H1 (cell line): Measurements from ENCODE around the gene PRRG1. TPM values are rescaled to one million over a fixed set of nuclear protein-coding genes. Genes with fewer than 3 reads are reported as not detected.

Experiments used
- CTCF ChIA-PET: fragments of 300-600 bp; sonication (Branson Sonifier 250); formaldehyde crosslinking; loops from one replicate; lab custom pipeline; 2021; ENCODE audit not compliant: partially characterized antibody; lab: Charles Lee
- POLR2A ChIA-PET: fragments of 300-600 bp; sonication (Branson Sonifier 250); formaldehyde crosslinking; loops from one replicate; lab custom pipeline; 2021; ENCODE audit warnings: inconsistent platforms; ENCODE audit not compliant: partially characterized antibody; lab: Charles Lee
- DNase-seq, 2 experiments: peaks; one replicate each; pipeline versions ENCODE4 v3.0.0 to v3.0.0-alpha.2; 2010 to 2022; ENCODE audit warnings: low spot score in 2 of 2, low read depth in 1 of 2, mixed read lengths in 1 of 2
- FAIRE-seq: peaks from 2 replicates; lab custom pipeline; 2011; peaks lifted over from hg19 to GRCh38; lab: Jason Lieb, UNC
- H2AFZ ChIP-seq: 2 replicates; pipeline ENCODE4 v1.8.1; 2012; ENCODE audit warnings: low read length, inconsistent platforms
- H2AK5ac ChIP-seq: 2 replicates; pipeline ENCODE4 v1.6.1; 2013; ENCODE audit warnings: low read depth, low read length
- H2BK120ac ChIP-seq: replicated peaks from 2 replicates; pipeline ENCODE3; 2013; ENCODE audit warnings: low read depth, low read length, inconsistent platforms
- H2BK12ac ChIP-seq: 2 replicates; pipeline ENCODE4 v1.6.1; 2013; ENCODE audit warnings: low read depth, low read length
- H2BK15ac ChIP-seq: 2 replicates; pipeline ENCODE4 v1.6.1; 2013; ENCODE audit warnings: low read length
- H2BK20ac ChIP-seq: 2 replicates; pipeline ENCODE4 v1.6.1; 2013; ENCODE audit warnings: low read length
- H2BK5ac ChIP-seq: 2 replicates; pipeline ENCODE4 v1.6.1; 2013; ENCODE audit warnings: low read depth, low read length
- H3K14ac ChIP-seq: 2 replicates; pipeline ENCODE4 v1.6.1; 2013; ENCODE audit warnings: inconsistent platforms; ENCODE audit not compliant: insufficient read length
- H3K18ac ChIP-seq: 2 replicates; pipeline ENCODE4 v1.6.1; 2013; ENCODE audit warnings: low read length; ENCODE audit errors: extremely low read depth
- H3K23ac ChIP-seq: 2 replicates; pipeline ENCODE4 v1.6.1; 2013; ENCODE audit warnings: inconsistent platforms; ENCODE audit not compliant: insufficient read length
- H3K23me2 ChIP-seq: 2 replicates; pipeline ENCODE4 v1.6.1; 2013; ENCODE audit warnings: low read depth, low read length
- H3K27ac ChIP-seq: 2 replicates; pipeline ENCODE4 v1.6.1; 2011; ENCODE audit warnings: low read depth, low read length, inconsistent platforms
- H3K27me3 ChIP-seq, 4 experiments: replicated peaks in 1 of 4; 1 replicate in 1 of 4; 2 replicates in 3 of 4; pipeline versions ENCODE4 v1.6.1 to v1.8.1; 2011 to 2013; ENCODE audit warnings: low read length in 3 of 4, mild to moderate bottlenecking in 3 of 4, inconsistent platforms in 2 of 4, mixed read lengths in 2 of 4, moderate library complexity in 1 of 4; ENCODE audit not compliant: control insufficient read depth in 3 of 4, insufficient read depth in 3 of 4; ENCODE audit errors: extremely low read depth in 1 of 4
- H3K36me3 ChIP-seq, 4 experiments: 2 replicates each; pipeline versions ENCODE4 v1.6.1 to v1.8.1; 2011 to 2013; ENCODE audit warnings: mild to moderate bottlenecking in 4 of 4, low read length in 3 of 4, moderate library complexity in 2 of 4, control low read depth in 1 of 4, inconsistent platforms in 1 of 4; ENCODE audit not compliant: insufficient read depth in 4 of 4, control insufficient read depth in 2 of 4
- H3K4ac ChIP-seq: replicated peaks from 2 replicates; pipeline ENCODE3; 2013; ENCODE audit warnings: low read length, low read depth, mixed read lengths, inconsistent platforms; ENCODE audit not compliant: insufficient read length
- H3K4me1 ChIP-seq, 4 experiments: replicated peaks in 1 of 4; 1 replicate in 1 of 4; 2 replicates in 3 of 4; pipeline versions ENCODE4 v1.6.1 to v1.8.1; 2011 to 2013; ENCODE audit warnings: low read length in 3 of 4, inconsistent platforms in 2 of 4, mixed read lengths in 1 of 4; ENCODE audit not compliant: insufficient read depth in 4 of 4, control insufficient read depth in 3 of 4
- H3K4me2 ChIP-seq, 2 experiments: 2 replicates each; pipeline versions ENCODE4 v1.6.1 to v1.8.1; 2011 to 2013; ENCODE audit warnings: low read depth in 2 of 2, low read length in 2 of 2, control low read depth in 1 of 2, inconsistent platforms in 1 of 2, mild to moderate bottlenecking in 1 of 2; ENCODE audit not compliant: insufficient read depth in 1 of 2
- H3K4me3 ChIP-seq, 4 experiments: fragments of 200-600, 300-600 bp in 1 of 4; sonication (generic), shearing (Covaris generic), sonication (Bioruptor Twin) in 1 of 4; 2 replicates each; pipeline versions ENCODE4 v1.5.1 to v1.8.1; 2011 to 2016; ENCODE audit warnings: low read length in 4 of 4, low read depth in 3 of 4, control low read depth in 2 of 4, inconsistent platforms in 2 of 4, mild to moderate bottlenecking in 2 of 4, mixed read lengths in 1 of 4, moderate library complexity in 1 of 4; ENCODE audit not compliant: insufficient read depth in 2 of 4; ENCODE audit errors: extremely low read depth in 1 of 4
- H3K56ac ChIP-seq: replicated peaks from 2 replicates; pipeline ENCODE3; 2013; ENCODE audit warnings: low read depth, mild to moderate bottlenecking, mixed read lengths, low read length, inconsistent platforms; ENCODE audit not compliant: insufficient read length
- H3K79me1 ChIP-seq: 2 replicates; pipeline ENCODE4 v1.6.1; 2013; ENCODE audit warnings: low read depth, low read length, control low read depth
- H3K79me2 ChIP-seq, 2 experiments: 2 replicates each; pipeline versions ENCODE4 v1.6.1 to v1.8.1; 2012 to 2013; ENCODE audit warnings: low read length in 2 of 2, mild to moderate bottlenecking in 2 of 2, inconsistent platforms in 1 of 2; ENCODE audit not compliant: insufficient read depth in 2 of 2, control insufficient read depth in 1 of 2
- H3K9ac ChIP-seq, 4 experiments: replicated peaks in 1 of 4; 1 replicate in 1 of 4; 2 replicates in 3 of 4; pipeline versions ENCODE4 v1.6.1 to v1.8.1; 2011 to 2013; ENCODE audit warnings: low read depth in 3 of 4, low read length in 3 of 4, control low read depth in 2 of 4, mild to moderate bottlenecking in 2 of 4, moderate library complexity in 2 of 4, inconsistent platforms in 1 of 4; ENCODE audit errors: extremely low read depth in 1 of 4
- H3K9me3 ChIP-seq, 2 experiments: 2 replicates each; pipeline versions ENCODE4 v1.6.1 to v1.8.1; 2012 to 2013; ENCODE audit warnings: mild to moderate bottlenecking in 2 of 2, moderate library complexity in 2 of 2, control low read depth in 1 of 2, inconsistent platforms in 1 of 2, low read depth in 1 of 2, low read length in 1 of 2, mixed read lengths in 1 of 2; ENCODE audit not compliant: insufficient read depth in 2 of 2
- H4K20me1 ChIP-seq, 2 experiments: replicated peaks in 1 of 2; 2 replicates each; pipeline versions ENCODE3 to v1.8.1; 2011 to 2013; ENCODE audit warnings: inconsistent platforms in 2 of 2, low read length in 2 of 2, mild to moderate bottlenecking in 1 of 2; ENCODE audit not compliant: insufficient read depth in 2 of 2, control insufficient read depth in 1 of 2
- H4K5ac ChIP-seq: 2 replicates; pipeline ENCODE4 v1.6.1; 2013; ENCODE audit warnings: low read length, low read depth, mixed read lengths, inconsistent platforms; ENCODE audit not compliant: insufficient read length
- H4K8ac ChIP-seq: 2 replicates; pipeline ENCODE4 v1.8.0; 2013; ENCODE audit warnings: mild to moderate bottlenecking, moderate library complexity, low read length, inconsistent platforms; ENCODE audit not compliant: insufficient read depth; ENCODE audit errors: extremely low read depth
- H4K91ac ChIP-seq: replicated peaks from 2 replicates; pipeline ENCODE3; 2013; ENCODE audit warnings: low read length, mixed read lengths, inconsistent platforms; ENCODE audit not compliant: insufficient read length
- BRCA1 ChIP-seq: IDR thresholded peaks from 2 replicates; pipeline ENCODE4 v1.6.1; 2012; ENCODE audit warnings: low read depth, low read length, improper control_type of control experiment
- CHD1 ChIP-seq: IDR thresholded peaks from 2 replicates; pipeline ENCODE4 v1.6.1; 2012; ENCODE audit warnings: low read depth, low read length, improper control_type of control experiment
- KDM1A ChIP-seq: fragments of 200-600, 300-600 bp; sonication (generic); IDR thresholded peaks from 2 replicates; pipeline ENCODE4 v1.7.1; 2016; ENCODE audit warnings: mild to moderate bottlenecking, low read length, borderline replicate concordance
- MAX ChIP-seq: IDR thresholded peaks from 2 replicates; pipeline ENCODE4 v1.6.1; 2012; ENCODE audit warnings: inconsistent platforms
- POU5F1 ChIP-seq: IDR thresholded peaks from 2 replicates; pipeline ENCODE4 v1.6.1; 2011; ENCODE audit warnings: low read depth, mild to moderate bottlenecking, low read length, moderate library complexity
- RBBP5 ChIP-seq: IDR thresholded peaks from 2 replicates; pipeline ENCODE4 v1.7.1; 2012; ENCODE audit warnings: low read depth, mild to moderate bottlenecking, inconsistent platforms, low read length, moderate library complexity, borderline replicate concordance
- SP1 ChIP-seq: IDR thresholded peaks from 2 replicates; pipeline ENCODE4 v1.6.1; 2011; ENCODE audit warnings: low read depth, low read length
- SP2 ChIP-seq: IDR thresholded peaks from 2 replicates; pipeline ENCODE4 v1.6.1; 2012; ENCODE audit warnings: mild to moderate bottlenecking, low read length, inconsistent platforms
- TAF1 ChIP-seq: IDR thresholded peaks from 2 replicates; pipeline ENCODE4 v1.6.1; 2011; ENCODE audit warnings: mild to moderate bottlenecking, low read depth, low read length
- TEAD4 ChIP-seq: IDR thresholded peaks from 2 replicates; pipeline ENCODE4 v1.6.1; 2012; ENCODE audit warnings: low read depth, low read length, inconsistent platforms, mixed read lengths
- USF2 ChIP-seq: IDR thresholded peaks from 2 replicates; pipeline ENCODE4 v1.6.1; 2011; ENCODE audit warnings: low read length, improper control_type of control experiment
- YY1 ChIP-seq: IDR thresholded peaks from 2 replicates; pipeline ENCODE4 v1.6.1; 2011; ENCODE audit warnings: low read depth, mild to moderate bottlenecking, low read length
- WGBS, 2 experiments: shearing (Covaris generic) in 1 of 2; methylation state at CpG; one replicate each; pipeline versions ENCODE4 v1.1.6 to v1.1.7; 2013 to 2015; ENCODE audit warnings: low lambda C conversion rate in 2 of 2, mixed read lengths in 2 of 2, inconsistent platforms in 1 of 2, low coverage in 1 of 2, missing lambda C conversion rate in 1 of 2; ENCODE audit not compliant: insufficient replicate concordance in 2 of 2, insufficient coverage in 1 of 2, insufficient read length in 1 of 2; ENCODE audit errors: extremely low coverage in 1 of 2, missing lambda C conversion rate in 1 of 2; 5-methylcytosine and 5-hydroxymethylcytosine counted together
- polyA plus RNA-seq, 7 experiments: library from polyadenylated mRNA; depleted of rRNA in 3 of 7; stranded (reverse) in 5 of 7; unstranded in 2 of 7; fragments of >200 nt in 5 of 7; fragments of 200-250 nt in 2 of 7; gene quantifications; 1 replicate in 5 of 7; 2 replicates in 1 of 7; 4 replicates in 1 of 7; pipeline versions ENCODE4 v1.2.1 to v1.2.3, GENCODE V29; 2011 to 2013; ENCODE audit warnings: missing spikeins in 2 of 7, mixed read lengths in 2 of 7
- total RNA-seq: library from RNA; stranded (reverse); fragmentation: NEBNext Ultra II Directional; extraction: Animal tissue kit (Norgen Biotek cat#: 25700); gene quantifications from 2 replicates; pipeline ENCODE4 v1.2.1, GENCODE V29; 2021

Gene PRRG1
- total and polyA plus RNA-seq, 2 of the 8 experiments (the other 6 are each of a cell fraction or from before 2014, with no cell fraction given), result 10.2 to 10.5 TPM

GRCh38 chrX:37348231-37348970 lies 763 bp upstream of the PRRG1 start:
- Histone ChIP-seq H2BK12ac (no peak overlapping the region), H2AK5ac (no peak overlapping the region), H3K9ac (no peak overlapping the region), H2BK15ac (no peak overlapping the region), H3K27me3 (no peaks in the 10 kb centered on the region), H2AFZ (no peak overlapping the region), H3K27ac (no peak overlapping the region), H3K56ac (no peak overlapping the region), H3K23me2 (no peaks in the 10 kb centered on the region; the same call in 1 of the 2 replicates), H3K23ac (no peak overlapping the region), H3K9me3 (no peaks in the 10 kb centered on the region), H4K91ac (no peak overlapping the region), H4K5ac (no peak overlapping the region), H3K79me2 (peaks cover 0 to 34% of the 10 kb centered on the region in 2 experiments; a peak in 2 of 4 replicates), H3K4ac (no peak overlapping the region), H2BK20ac (no peak overlapping the region), H4K8ac (no peak overlapping the region), H2BK120ac (no peak overlapping the region), H3K79me1 (no peaks in the 10 kb centered on the region), H3K4me1 (peaks cover 0 to 4% (median 0%) of the 10 kb centered on the region in 4 experiments; a peak in 2 of 7 replicates), H3K18ac (no peak overlapping the region; the same call in 1 of the 2 replicates), H3K4me3 (peak overlapping the region; percentile 43 to 86 (median 60); a peak in 7 of 8 replicates), H3K4me2 (peak overlapping the region; percentile 61 to 75), H3K14ac (no peak overlapping the region), H3K36me3 (no peaks in the 10 kb centered on the region), H2BK5ac (no peak overlapping the region), H4K20me1 (no peaks in the 10 kb centered on the region)
- ChIA-PET POLR2A (interaction anchor here (1.1 kb wide), 1 partner anchor 12 kb away, joined by 3 read pairs; no protein-coding TSS in a partner anchor), CTCF (interaction anchor here (0.5 kb wide), 1 partner anchor 513 kb away, joined by 4 read pairs; no protein-coding TSS in a partner anchor)
- DNase-seq, result no peak
- WGBS, 2 experiments, result 36% methylated on average over 10 of the region's 11 CpGs; no CpG with 5 or more reads in 1 of the 2 experiments
- no peak for FAIRE-seq
- TF ChIP-seq SP1, result no peak
- TF ChIP-seq CHD1, result no peak
- no peak for TF ChIP-seq BRCA1
- TF ChIP-seq YY1, result no peak
- no peak for TF ChIP-seq MAX
- TF ChIP-seq USF2, result no peak
- TF ChIP-seq TAF1, result no peak
- TF ChIP-seq TEAD4, result no peak
- no peak for TF ChIP-seq SP2
- no peak for TF ChIP-seq KDM1A
- no peak for TF ChIP-seq RBBP5
- no peak for TF ChIP-seq POU5F1
